ENCODE data around the gene ASCL5.

- TF ChIP-seq CTCF (IDR thresholded peaks at IDR 0.05) (no peak), POLR2AphosphoS5 (IDR thresholded peaks at IDR 0.05) (no peak), POLR2A (IDR thresholded peaks at IDR 0.05) (no peak)
Observed at GRCh38 chr1:201147396-201148015, 20.5 kb upstream of the ASCL5 start.

All from breast epithelium (tissue), 3 donors.